ENCODE measurements around the gene SLC5A4.

SLC5A4 gene

GRCh38 chr22:32271389-32271788, 16.2 kb upstream of the SLC5A4 start:
- Histone ChIP-seq H3K27ac (ENCODE audit: low read length) (no peak overlapping the region), H3K27me3 (ENCODE audit: low read depth, low read length) (0 out of 2 replicates have a peak, but pooled peaks cover 2% of the 10 kb centered on the region), H4K20me1 (ENCODE audit: insufficient read depth, low read length) (no peaks in the 10 kb centered on the region), H3K36me3 (replicated peaks; ENCODE audit: low read depth, low read length) (no peaks in the 10 kb centered on the region), H2AFZ (ENCODE audit: low read depth, low read length) (no peak overlapping the region), H3K4me2 (ENCODE audit: low read length) (no peak overlapping the region), H3K9me3 (ENCODE audit: insufficient read depth, low read length) (no peaks in the 10 kb centered on the region), H3K4me3 (ENCODE audit: low read length) (no peak overlapping the region), H3K9ac (ENCODE audit: low read length) (no peak overlapping the region), H3K79me2 (ENCODE audit: low read length) (no peaks in the 10 kb centered on the region), H3K4me1 (ENCODE audit: low read length) (no peaks in the 10 kb centered on the region)
- TF ChIP-seq, protein P1, sequence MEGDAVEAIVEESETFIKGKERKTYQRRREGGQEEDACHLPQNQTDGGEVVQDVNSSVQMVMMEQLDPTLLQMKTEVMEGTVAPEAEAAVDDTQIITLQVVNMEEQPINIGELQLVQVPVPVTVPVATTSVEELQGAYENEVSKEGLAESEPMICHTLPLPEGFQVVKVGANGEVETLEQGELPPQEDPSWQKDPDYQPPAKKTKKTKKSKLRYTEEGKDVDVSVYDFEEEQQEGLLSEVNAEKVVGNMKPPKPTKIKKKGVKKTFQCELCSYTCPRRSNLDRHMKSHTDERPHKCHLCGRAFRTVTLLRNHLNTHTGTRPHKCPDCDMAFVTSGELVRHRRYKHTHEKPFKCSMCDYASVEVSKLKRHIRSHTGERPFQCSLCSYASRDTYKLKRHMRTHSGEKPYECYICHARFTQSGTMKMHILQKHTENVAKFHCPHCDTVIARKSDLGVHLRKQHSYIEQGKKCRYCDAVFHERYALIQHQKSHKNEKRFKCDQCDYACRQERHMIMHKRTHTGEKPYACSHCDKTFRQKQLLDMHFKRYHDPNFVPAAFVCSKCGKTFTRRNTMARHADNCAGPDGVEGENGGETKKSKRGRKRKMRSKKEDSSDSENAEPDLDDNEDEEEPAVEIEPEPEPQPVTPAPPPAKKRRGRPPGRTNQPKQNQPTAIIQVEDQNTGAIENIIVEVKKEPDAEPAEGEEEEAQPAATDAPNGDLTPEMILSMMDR (IDR thresholded peaks at IDR 0.05; ENCODE audit: low read depth, low read length) = no peak
- no peak for TF ChIP-seq EZH2phosphoT487 (IDR thresholded peaks at IDR 0.05; ENCODE audit: low read depth)

- no peak for TF ChIP-seq EZH2phosphoT487 (IDR thresholded peaks at IDR 0.05; ENCODE audit: low read depth)
- TF ChIP-seq, protein P1 (IDR thresholded peaks at IDR 0.05; ENCODE audit: low read depth, low read length) = no peak
- no peaks in the 10 kb centered on the region for H3K79me2 ChIP-seq (ENCODE audit: low read length)
- no peaks in the 10 kb centered on the region for H3K36me3 ChIP-seq (replicated peaks; ENCODE audit: low read depth, low read length)
- H3K27me3 ChIP-seq (ENCODE audit: low read depth, low read length) = no peaks in the 10 kb centered on the region
- no peak overlapping the region for H3K4me2 ChIP-seq (ENCODE audit: low read length)
- no peak overlapping the region for H3K4me3 ChIP-seq (ENCODE audit: low read length)
- no peak overlapping the region for H2AFZ ChIP-seq (ENCODE audit: low read depth, low read length)
- H3K9ac ChIP-seq (ENCODE audit: low read length) = no peak overlapping the region
- no peak overlapping the region for H3K27ac ChIP-seq (ENCODE audit: low read length)
- no peaks in the 10 kb centered on the region for H4K20me1 ChIP-seq (ENCODE audit: insufficient read depth, low read length)
- no peaks in the 10 kb centered on the region for H3K4me1 ChIP-seq (ENCODE audit: low read length)
- no peaks in the 10 kb centered on the region for H3K9me3 ChIP-seq (ENCODE audit: insufficient read depth, low read length)
These were observed 15.7 kb upstream of the SLC5A4 start for GRCh38 chr22:32270641-32271369.

GRCh38 chr22:32269316-32269715, 14.2 kb upstream of the SLC5A4 start:
- Histone ChIP-seq H3K27ac (ENCODE audit: low read length) (no peak overlapping the region), H3K4me3 (ENCODE audit: low read length) (no peak overlapping the region), H3K27me3 (ENCODE audit: low read depth, low read length) (no peaks in the 10 kb centered on the region), H3K79me2 (ENCODE audit: low read length) (no peaks in the 10 kb centered on the region), H3K36me3 (replicated peaks; ENCODE audit: low read depth, low read length) (no peaks in the 10 kb centered on the region), H3K4me1 (ENCODE audit: low read length) (no peaks in the 10 kb centered on the region), H2AFZ (ENCODE audit: low read depth, low read length) (no peak overlapping the region), H3K9ac (ENCODE audit: low read length) (no peak overlapping the region), H4K20me1 (ENCODE audit: insufficient read depth, low read length) (no peaks in the 10 kb centered on the region), H3K4me2 (ENCODE audit: low read length) (no peak overlapping the region), H3K9me3 (ENCODE audit: insufficient read depth, low read length) (no peaks in the 10 kb centered on the region)
- no peak for TF ChIP-seq EZH2phosphoT487 (IDR thresholded peaks at IDR 0.05; ENCODE audit: low read depth)
- TF ChIP-seq, protein P1 (IDR thresholded peaks at IDR 0.05; ENCODE audit: low read depth, low read length) = no peak

DNA sequence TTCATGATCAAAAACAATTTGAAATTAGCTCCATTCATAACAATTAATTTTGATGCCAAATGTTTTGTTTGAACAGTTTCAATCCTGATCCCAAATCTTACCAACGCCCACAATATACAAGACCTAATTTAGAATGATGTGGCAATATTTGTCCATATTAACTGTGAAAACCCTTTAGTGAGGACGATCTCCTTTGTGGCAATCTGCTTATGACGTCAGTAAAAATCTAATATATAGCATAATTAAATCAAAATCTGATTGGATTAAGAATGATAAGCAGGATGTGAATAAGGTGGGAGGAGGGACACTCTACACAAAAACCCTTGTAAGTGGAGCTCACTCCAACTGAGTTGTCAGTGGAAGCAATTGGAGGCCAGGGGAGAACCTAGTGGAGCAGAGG, 11.9 kb upstream of the SLC5A4 start:
- no peak overlapping the region for H3K4me2 ChIP-seq (ENCODE audit: low read length)
- no peaks in the 10 kb centered on the region for H3K4me1 ChIP-seq (ENCODE audit: low read length)
- no peaks in the 10 kb centered on the region for H3K9me3 ChIP-seq (ENCODE audit: insufficient read depth, low read length)
- TF ChIP-seq, protein P1 (IDR thresholded peaks at IDR 0.05; ENCODE audit: low read depth, low read length) = no peak
- TF ChIP-seq EZH2phosphoT487 (IDR thresholded peaks at IDR 0.05; ENCODE audit: low read depth) = no peak
- no peaks in the 10 kb centered on the region for H3K79me2 ChIP-seq (ENCODE audit: low read length)
- H3K36me3 ChIP-seq (replicated peaks; ENCODE audit: low read depth, low read length) = no peaks in the 10 kb centered on the region
- H3K9ac ChIP-seq (ENCODE audit: low read length) = no peak overlapping the region
- no peaks in the 10 kb centered on the region for H3K27me3 ChIP-seq (ENCODE audit: low read depth, low read length)
- H3K27ac ChIP-seq (ENCODE audit: low read length) = no peak overlapping the region
- no peaks in the 10 kb centered on the region for H4K20me1 ChIP-seq (ENCODE audit: insufficient read depth, low read length)
- H2AFZ ChIP-seq (ENCODE audit: low read depth, low read length) = no peak overlapping the region
- H3K4me3 ChIP-seq (ENCODE audit: low read length) = no peak overlapping the region
